Measurements from ENCODE around the gene ANKRD13B.
A peak's percentile ranks its signal among the peaks of the same experiment; 100 is the strongest.

The ANKRD13B gene

DNA sequence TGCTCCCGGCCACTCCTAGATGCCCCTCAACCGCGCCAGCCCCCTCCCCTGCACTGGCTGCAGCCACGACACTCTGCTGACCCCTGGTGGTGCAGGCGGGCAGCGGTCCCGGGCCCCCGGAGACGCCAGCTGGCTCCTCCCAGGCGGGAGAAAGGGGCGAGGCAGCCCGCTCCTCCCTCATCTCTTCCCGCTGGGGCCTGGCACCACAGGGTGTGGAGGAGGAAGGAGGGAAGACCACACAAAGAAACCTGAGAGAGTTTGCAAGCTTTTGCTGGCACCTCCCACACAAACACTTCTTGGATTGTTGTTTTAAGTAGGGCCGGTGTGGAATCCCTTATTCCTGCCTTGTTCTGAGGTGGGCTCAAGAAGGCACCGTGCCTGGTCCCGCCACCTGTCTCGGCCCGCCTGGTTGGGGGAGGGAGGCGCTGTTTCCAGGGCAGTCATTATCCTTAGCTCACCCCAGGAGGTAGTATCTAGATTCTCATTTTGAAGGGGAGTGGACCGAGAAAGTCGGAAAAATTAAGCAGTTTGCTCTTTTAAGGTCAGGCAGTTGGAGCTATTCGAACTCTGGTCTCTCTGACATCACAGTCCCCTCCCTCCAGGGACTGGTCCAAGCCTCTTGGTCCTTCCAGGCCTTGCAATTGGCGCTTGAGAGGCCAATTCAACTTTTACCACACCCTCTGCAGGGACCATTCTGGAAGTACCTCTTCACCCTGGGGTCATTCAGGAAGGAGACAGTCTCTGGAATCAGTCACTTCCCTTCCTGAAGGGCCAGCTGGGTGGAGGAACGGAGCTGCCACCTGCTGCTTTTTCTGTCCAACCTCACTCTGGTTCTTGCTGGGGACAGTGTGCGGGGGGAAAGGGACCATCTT is 959 bp upstream of the ANKRD13B start (continued):
- no peak for TF ChIP-seq ZNF521 (tag by site-specific recombination; IDR thresholded peaks at IDR 0.05)
- no peak for TF ChIP-seq YY1 (tag by site-specific recombination; IDR thresholded peaks at IDR 0.05)
- TF ChIP-seq SETDB1 (IDR thresholded peaks at IDR 0.05; ENCODE audit: insufficient read length, low read length) = no peak
- TF ChIP-seq ZNF658 (tag by site-specific recombination; IDR thresholded peaks at IDR 0.05) = no peak
- TF ChIP-seq ZNF335 (tag by site-specific recombination; conservative IDR thresholded peaks at IDR 0.05) = peak; percentile 76
- TF ChIP-seq, protein P1, sequence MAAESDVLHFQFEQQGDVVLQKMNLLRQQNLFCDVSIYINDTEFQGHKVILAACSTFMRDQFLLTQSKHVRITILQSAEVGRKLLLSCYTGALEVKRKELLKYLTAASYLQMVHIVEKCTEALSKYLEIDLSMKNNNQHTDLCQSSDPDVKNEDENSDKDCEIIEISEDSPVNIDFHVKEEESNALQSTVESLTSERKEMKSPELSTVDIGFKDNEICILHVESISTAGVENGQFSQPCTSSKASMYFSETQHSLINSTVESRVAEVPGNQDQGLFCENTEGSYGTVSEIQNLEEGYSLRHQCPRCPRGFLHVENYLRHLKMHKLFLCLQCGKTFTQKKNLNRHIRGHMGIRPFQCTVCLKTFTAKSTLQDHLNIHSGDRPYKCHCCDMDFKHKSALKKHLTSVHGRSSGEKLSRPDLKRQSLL (tag by site-specific recombination; IDR thresholded peaks at IDR 0.05) = no peak
- peak; percentile 82 for TF ChIP-seq ZEB2 (tag by site-specific recombination; IDR thresholded peaks at IDR 0.05)
- TF ChIP-seq KLF10 (tag by site-specific recombination; IDR thresholded peaks at IDR 0.05) = peak; percentile 85
- TF ChIP-seq SP2 (tag by site-specific recombination; IDR thresholded peaks at IDR 0.05) = peak; percentile 88
- TF ChIP-seq, protein P2, sequence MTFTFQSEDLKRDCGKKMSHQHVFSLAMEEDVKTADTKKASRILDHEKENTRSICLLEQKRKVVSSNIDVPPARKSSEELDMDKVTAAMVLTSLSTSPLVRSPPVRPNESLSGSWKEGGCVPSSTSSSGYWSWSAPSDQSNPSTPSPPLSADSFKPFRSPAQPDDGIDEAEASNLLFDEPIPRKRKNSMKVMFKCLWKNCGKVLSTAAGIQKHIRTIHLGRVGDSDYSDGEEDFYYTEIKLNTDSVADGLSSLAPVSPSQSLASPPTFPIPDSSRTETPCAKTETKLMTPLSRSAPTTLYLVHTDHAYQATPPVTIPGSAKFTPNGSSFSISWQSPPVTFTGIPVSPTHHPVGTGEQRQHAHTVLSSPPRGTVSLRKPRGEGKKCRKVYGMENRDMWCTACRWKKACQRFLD (tag by site-specific recombination; IDR thresholded peaks at IDR 0.05) = no peak
- TF ChIP-seq, protein P3, sequence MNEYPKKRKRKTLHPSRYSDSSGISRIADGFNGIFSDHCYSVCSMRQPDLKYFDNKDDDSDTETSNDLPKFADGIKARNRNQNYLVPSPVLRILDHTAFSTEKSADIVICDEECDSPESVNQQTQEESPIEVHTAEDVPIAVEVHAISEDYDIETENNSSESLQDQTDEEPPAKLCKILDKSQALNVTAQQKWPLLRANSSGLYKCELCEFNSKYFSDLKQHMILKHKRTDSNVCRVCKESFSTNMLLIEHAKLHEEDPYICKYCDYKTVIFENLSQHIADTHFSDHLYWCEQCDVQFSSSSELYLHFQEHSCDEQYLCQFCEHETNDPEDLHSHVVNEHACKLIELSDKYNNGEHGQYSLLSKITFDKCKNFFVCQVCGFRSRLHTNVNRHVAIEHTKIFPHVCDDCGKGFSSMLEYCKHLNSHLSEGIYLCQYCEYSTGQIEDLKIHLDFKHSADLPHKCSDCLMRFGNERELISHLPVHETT (tag by site-specific recombination; IDR thresholded peaks at IDR 0.05) = 0 out of 2 replicates have a peak, but pooled peaks have one; percentile 77
- TF ChIP-seq, protein P4, sequence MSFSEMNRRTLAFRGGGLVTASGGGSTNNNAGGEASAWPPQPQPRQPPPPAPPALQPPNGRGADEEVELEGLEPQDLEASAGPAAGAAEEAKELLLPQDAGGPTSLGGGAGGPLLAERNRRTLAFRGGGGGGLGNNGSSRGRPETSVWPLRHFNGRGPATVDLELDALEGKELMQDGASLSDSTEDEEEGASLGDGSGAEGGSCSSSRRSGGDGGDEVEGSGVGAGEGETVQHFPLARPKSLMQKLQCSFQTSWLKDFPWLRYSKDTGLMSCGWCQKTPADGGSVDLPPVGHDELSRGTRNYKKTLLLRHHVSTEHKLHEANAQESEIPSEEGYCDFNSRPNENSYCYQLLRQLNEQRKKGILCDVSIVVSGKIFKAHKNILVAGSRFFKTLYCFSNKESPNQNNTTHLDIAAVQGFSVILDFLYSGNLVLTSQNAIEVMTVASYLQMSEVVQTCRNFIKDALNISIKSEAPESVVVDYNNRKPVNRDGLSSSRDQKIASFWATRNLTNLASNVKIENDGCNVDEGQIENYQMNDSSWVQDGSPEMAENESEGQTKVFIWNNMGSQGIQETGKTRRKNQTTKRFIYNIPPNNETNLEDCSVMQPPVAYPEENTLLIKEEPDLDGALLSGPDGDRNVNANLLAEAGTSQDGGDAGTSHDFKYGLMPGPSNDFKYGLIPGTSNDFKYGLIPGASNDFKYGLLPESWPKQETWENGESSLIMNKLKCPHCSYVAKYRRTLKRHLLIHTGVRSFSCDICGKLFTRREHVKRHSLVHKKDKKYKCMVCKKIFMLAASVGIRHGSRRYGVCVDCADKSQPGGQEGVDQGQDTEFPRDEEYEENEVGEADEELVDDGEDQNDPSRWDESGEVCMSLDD (tag by site-specific recombination; IDR thresholded peaks at IDR 0.05) = peak; percentile 75; the same call in 1 of the 2 replicates
- no peak for TF ChIP-seq ZNF664 (tag by site-specific recombination; IDR thresholded peaks at IDR 0.05)
- TF ChIP-seq ZNF112 (tag by site-specific recombination; IDR thresholded peaks at IDR 0.05) = no peak
- TF ChIP-seq, protein P5, sequence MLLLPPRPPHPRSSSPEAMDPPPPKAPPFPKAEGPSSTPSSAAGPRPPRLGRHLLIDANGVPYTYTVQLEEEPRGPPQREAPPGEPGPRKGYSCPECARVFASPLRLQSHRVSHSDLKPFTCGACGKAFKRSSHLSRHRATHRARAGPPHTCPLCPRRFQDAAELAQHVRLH (tag by site-specific recombination; IDR thresholded peaks at IDR 0.05) = no peak
- TF ChIP-seq ZNF394 (tag by site-specific recombination; IDR thresholded peaks at IDR 0.05; ENCODE audit: borderline replicate concordance) = peak; percentile 70; the same call in 1 of the 2 replicates
- peak; percentile 77; the same call in 1 of the 2 replicates for TF ChIP-seq ZNF423 (tag by site-specific recombination; IDR thresholded peaks at IDR 0.05)
- no peak for TF ChIP-seq ZNF530 (tag by site-specific recombination; IDR thresholded peaks at IDR 0.05; ENCODE audit: low read depth)
- TF ChIP-seq KLF7 (tag by site-specific recombination; IDR thresholded peaks at IDR 0.05; ENCODE audit: borderline replicate concordance) = peak; percentile 81; the same call in 1 of the 2 replicates
- peak; percentile 86 for TF ChIP-seq KLF16 (tag by site-specific recombination; IDR thresholded peaks at IDR 0.05)
- TF ChIP-seq, protein P6, sequence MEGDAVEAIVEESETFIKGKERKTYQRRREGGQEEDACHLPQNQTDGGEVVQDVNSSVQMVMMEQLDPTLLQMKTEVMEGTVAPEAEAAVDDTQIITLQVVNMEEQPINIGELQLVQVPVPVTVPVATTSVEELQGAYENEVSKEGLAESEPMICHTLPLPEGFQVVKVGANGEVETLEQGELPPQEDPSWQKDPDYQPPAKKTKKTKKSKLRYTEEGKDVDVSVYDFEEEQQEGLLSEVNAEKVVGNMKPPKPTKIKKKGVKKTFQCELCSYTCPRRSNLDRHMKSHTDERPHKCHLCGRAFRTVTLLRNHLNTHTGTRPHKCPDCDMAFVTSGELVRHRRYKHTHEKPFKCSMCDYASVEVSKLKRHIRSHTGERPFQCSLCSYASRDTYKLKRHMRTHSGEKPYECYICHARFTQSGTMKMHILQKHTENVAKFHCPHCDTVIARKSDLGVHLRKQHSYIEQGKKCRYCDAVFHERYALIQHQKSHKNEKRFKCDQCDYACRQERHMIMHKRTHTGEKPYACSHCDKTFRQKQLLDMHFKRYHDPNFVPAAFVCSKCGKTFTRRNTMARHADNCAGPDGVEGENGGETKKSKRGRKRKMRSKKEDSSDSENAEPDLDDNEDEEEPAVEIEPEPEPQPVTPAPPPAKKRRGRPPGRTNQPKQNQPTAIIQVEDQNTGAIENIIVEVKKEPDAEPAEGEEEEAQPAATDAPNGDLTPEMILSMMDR (tag by site-specific recombination; IDR thresholded peaks at IDR 0.05) = peak; percentile 98
- TF ChIP-seq, protein P7, sequence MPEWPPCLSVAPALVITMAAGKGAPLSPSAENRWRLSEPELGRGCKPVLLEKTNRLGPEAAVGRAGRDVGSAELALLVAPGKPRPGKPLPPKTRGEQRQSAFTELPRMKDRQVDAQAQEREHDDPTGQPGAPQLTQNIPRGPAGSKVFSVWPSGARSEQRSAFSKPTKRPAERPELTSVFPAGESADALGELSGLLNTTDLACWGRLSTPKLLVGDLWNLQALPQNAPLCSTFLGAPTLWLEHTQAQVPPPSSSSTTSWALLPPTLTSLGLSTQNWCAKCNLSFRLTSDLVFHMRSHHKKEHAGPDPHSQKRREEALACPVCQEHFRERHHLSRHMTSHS (tag by site-specific recombination; IDR thresholded peaks at IDR 0.05) = no peak
- peak; percentile 82; the same call in 1 of the 2 replicates for TF ChIP-seq KLF1 (tag by site-specific recombination; IDR thresholded peaks at IDR 0.05)
- peak; percentile 75 for TF ChIP-seq SCRT2 (tag by site-specific recombination; IDR thresholded peaks at IDR 0.05)
- TF ChIP-seq ZNF791 (tag by site-specific recombination; IDR thresholded peaks at IDR 0.05) = no peak
- TF ChIP-seq, protein P8, sequence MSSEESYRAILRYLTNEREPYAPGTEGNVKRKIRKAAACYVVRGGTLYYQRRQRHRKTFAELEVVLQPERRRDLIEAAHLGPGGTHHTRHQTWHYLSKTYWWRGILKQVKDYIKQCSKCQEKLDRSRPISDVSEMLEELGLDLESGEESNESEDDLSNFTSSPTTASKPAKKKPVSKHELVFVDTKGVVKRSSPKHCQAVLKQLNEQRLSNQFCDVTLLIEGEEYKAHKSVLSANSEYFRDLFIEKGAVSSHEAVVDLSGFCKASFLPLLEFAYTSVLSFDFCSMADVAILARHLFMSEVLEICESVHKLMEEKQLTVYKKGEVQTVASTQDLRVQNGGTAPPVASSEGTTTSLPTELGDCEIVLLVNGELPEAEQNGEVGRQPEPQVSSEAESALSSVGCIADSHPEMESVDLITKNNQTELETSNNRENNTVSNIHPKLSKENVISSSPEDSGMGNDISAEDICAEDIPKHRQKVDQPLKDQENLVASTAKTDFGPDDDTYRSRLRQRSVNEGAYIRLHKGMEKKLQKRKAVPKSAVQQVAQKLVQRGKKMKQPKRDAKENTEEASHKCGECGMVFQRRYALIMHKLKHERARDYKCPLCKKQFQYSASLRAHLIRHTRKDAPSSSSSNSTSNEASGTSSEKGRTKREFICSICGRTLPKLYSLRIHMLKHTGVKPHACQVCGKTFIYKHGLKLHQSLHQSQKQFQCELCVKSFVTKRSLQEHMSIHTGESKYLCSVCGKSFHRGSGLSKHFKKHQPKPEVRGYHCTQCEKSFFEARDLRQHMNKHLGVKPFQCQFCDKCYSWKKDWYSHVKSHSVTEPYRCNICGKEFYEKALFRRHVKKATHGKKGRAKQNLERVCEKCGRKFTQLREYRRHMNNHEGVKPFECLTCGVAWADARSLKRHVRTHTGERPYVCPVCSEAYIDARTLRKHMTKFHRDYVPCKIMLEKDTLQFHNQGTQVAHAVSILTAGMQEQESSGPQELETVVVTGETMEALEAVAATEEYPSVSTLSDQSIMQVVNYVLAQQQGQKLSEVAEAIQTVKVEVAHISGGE (tag by site-specific recombination; conservative IDR thresholded peaks at IDR 0.05; ENCODE audit: low read depth) = 0 out of 2 replicates have a peak, but pooled peaks have one; percentile 3
